DOHH2 (cell line): ENCODE data around the gene LAPTM5.

ENCODE experiments used
- H3F3A ChIP-seq: fragments of 200-600 bp; sonication (generic), shearing (Covaris generic); 2 replicates; pipeline ENCODE4 v1.6.0; 2016; ENCODE audit warnings: antibody characterized with exemption, mild to moderate bottlenecking; ENCODE audit not compliant: control insufficient read depth, insufficient read depth
- H3K27ac ChIP-seq: fragments of 200-600 bp; sonication (generic); 2 replicates; pipeline ENCODE4 v1.5.1; 2014; ENCODE audit warnings: low read depth, mild to moderate bottlenecking, low read length, moderate library complexity
- H3K27me3 ChIP-seq: fragments of 200-600 bp; sonication (generic); 2 replicates; pipeline ENCODE4 v1.6.1; 2014; ENCODE audit warnings: mild to moderate bottlenecking, low read length, mixed read lengths; ENCODE audit not compliant: control insufficient read depth
- H3K36me3 ChIP-seq: fragments of 200-600 bp; sonication (generic); 2 replicates; pipeline ENCODE4 v1.6.1; 2014; ENCODE audit warnings: mild to moderate bottlenecking, low read length, moderate library complexity, mixed read lengths; ENCODE audit not compliant: control insufficient read depth
- H3K4me1 ChIP-seq: fragments of 200-600 bp; sonication (generic); 2 replicates; pipeline ENCODE4 v1.6.1; 2014; ENCODE audit warnings: mild to moderate bottlenecking, low read length, mixed read lengths; ENCODE audit not compliant: control insufficient read depth
- H3K4me2 ChIP-seq: fragments of 200-600 bp; sonication (generic); 2 replicates; pipeline ENCODE4 v1.6.0; 2014; ENCODE audit warnings: mild to moderate bottlenecking, low read length, moderate library complexity
- H3K4me3 ChIP-seq: fragments of 200-600 bp; sonication (generic); 2 replicates; pipeline ENCODE4 v1.5.1; 2014; ENCODE audit warnings: mild to moderate bottlenecking, low read length, mixed read lengths
- H3K79me2 ChIP-seq: fragments of 200-600 bp; sonication (generic); 2 replicates; pipeline ENCODE4 v1.6.1; 2014; ENCODE audit warnings: mild to moderate bottlenecking, low read length, mixed read lengths; ENCODE audit not compliant: control insufficient read depth
- H3K9me2 ChIP-seq: fragments of 200-600 bp; sonication (generic); replicated peaks from 2 replicates; pipeline ENCODE4 v1.6.1; 2014; ENCODE audit warnings: mild to moderate bottlenecking, low read length, mixed read lengths; ENCODE audit not compliant: control insufficient read depth
- H3K9me3 ChIP-seq: fragments of 200-600 bp; sonication (generic); 2 replicates; pipeline ENCODE4 v1.6.1; 2014; ENCODE audit warnings: antibody characterized with exemption, low read length, mixed read lengths; ENCODE audit not compliant: control insufficient read depth, insufficient read depth
- H4K20me1 ChIP-seq: fragments of 200-600 bp; sonication (generic); 2 replicates; pipeline ENCODE4 v1.6.0; 2014; ENCODE audit warnings: low read depth, mild to moderate bottlenecking, antibody characterized with exemption, low read length, moderate library complexity; ENCODE audit not compliant: control insufficient read depth, insufficient read depth
- CTCF ChIP-seq: fragments of 200-600 bp; sonication (generic); IDR thresholded peaks from one replicate; pipeline ENCODE4 v1.5.1; 2014; ENCODE audit warnings: antibody characterized with exemption, mild to moderate bottlenecking, low read depth, low read length; ENCODE audit not compliant: poor library complexity, severe bottlenecking
- EZH2phosphoT487 ChIP-seq: fragments of 200-600 bp; sonication (generic); IDR thresholded peaks from 2 replicates; pipeline ENCODE4 v1.6.1; 2017; ENCODE audit warnings: borderline replicate concordance, mild to moderate bottlenecking, antibody characterized with exemption, low read length, moderate library complexity, mixed read lengths

Gene LAPTM5

GRCh38 chr1:30794260-30794659 is 36.7 kb upstream of the LAPTM5 start:
- Histone ChIP-seq H3K9me3 (no peaks in the 10 kb centered on the region), H3K4me3 (no peak overlapping the region), H4K20me1 (no peaks in the 10 kb centered on the region), H3K9me2 (no peaks in the 10 kb centered on the region), H3F3A (no peaks in the 10 kb centered on the region), H3K36me3 (no peaks in the 10 kb centered on the region), H3K27me3 (peaks cover 25% of the 10 kb centered on the region), H3K4me1 (peaks cover 9% of the 10 kb centered on the region), H3K79me2 (no peaks in the 10 kb centered on the region), H3K27ac (no peak overlapping the region), H3K4me2 (no peak overlapping the region)
- TF ChIP-seq CTCF (no peak), EZH2phosphoT487 (no peak)

- Histone ChIP-seq H3K4me3 (no peak overlapping the region), H3K79me2 (no peaks in the 10 kb centered on the region), H4K20me1 (no peaks in the 10 kb centered on the region), H3K4me2 (no peak overlapping the region), H3K9me2 (no peaks in the 10 kb centered on the region), H3K4me1 (peaks cover 9% of the 10 kb centered on the region), H3K9me3 (no peaks in the 10 kb centered on the region), H3F3A (no peaks in the 10 kb centered on the region), H3K36me3 (no peaks in the 10 kb centered on the region), H3K27ac (no peak overlapping the region), H3K27me3 (peaks cover 26% of the 10 kb centered on the region)
- TF ChIP-seq CTCF (no peak), EZH2phosphoT487 (no peak)
These were observed 35.6 kb upstream of the LAPTM5 start for GRCh38 chr1:30793209-30793608.

GRCh38 chr1:30791868-30792267 is 34.3 kb upstream of the LAPTM5 start:
- H3F3A ChIP-seq, result no peaks in the 10 kb centered on the region
- no peaks in the 10 kb centered on the region for H3K79me2 ChIP-seq
- TF ChIP-seq CTCF, result no peak
- no peak for TF ChIP-seq EZH2phosphoT487
- H3K27ac ChIP-seq, result no peak overlapping the region
- H3K36me3 ChIP-seq, result no peaks in the 10 kb centered on the region
- H3K4me1 ChIP-seq, result peaks cover 9% of the 10 kb centered on the region
- no peaks in the 10 kb centered on the region for H4K20me1 ChIP-seq
- peaks cover 27% of the 10 kb centered on the region for H3K27me3 ChIP-seq
- H3K9me3 ChIP-seq, result no peaks in the 10 kb centered on the region
- no peak overlapping the region for H3K4me2 ChIP-seq
- H3K9me2 ChIP-seq, result no peaks in the 10 kb centered on the region
- no peak overlapping the region for H3K4me3 ChIP-seq
